ENCODE measurements around the gene SLC17A9.

- TF ChIP-seq CTCF (IDR thresholded peaks at IDR 0.05) (no peak), POLR2A (IDR thresholded peaks at IDR 0.05) (no peak)
Measured at GRCh38 chr20:62905536-62906117, 46.9 kb upstream of the SLC17A9 start.

Measured in heart left ventricle (tissue), 13 donors.